Endothelial cell of umbilical vein (primary cell): ENCODE measurements around the gene ZFHX2.

Experiments used
- EZH2 ChIP-seq: IDR thresholded peaks from 2 replicates; pipeline ENCODE4 v1.6.1; 2012; ENCODE audit warnings: borderline replicate concordance, low read depth, mild to moderate bottlenecking, moderate library complexity, low read length, inconsistent platforms; ENCODE audit not compliant: severe bottlenecking
- POLR2A ChIP-seq: IDR thresholded peaks from 2 replicates; pipeline ENCODE4 v1.6.1; 2012; ENCODE audit warnings: low read depth, mild to moderate bottlenecking, control low read depth, low read length

DNA sequence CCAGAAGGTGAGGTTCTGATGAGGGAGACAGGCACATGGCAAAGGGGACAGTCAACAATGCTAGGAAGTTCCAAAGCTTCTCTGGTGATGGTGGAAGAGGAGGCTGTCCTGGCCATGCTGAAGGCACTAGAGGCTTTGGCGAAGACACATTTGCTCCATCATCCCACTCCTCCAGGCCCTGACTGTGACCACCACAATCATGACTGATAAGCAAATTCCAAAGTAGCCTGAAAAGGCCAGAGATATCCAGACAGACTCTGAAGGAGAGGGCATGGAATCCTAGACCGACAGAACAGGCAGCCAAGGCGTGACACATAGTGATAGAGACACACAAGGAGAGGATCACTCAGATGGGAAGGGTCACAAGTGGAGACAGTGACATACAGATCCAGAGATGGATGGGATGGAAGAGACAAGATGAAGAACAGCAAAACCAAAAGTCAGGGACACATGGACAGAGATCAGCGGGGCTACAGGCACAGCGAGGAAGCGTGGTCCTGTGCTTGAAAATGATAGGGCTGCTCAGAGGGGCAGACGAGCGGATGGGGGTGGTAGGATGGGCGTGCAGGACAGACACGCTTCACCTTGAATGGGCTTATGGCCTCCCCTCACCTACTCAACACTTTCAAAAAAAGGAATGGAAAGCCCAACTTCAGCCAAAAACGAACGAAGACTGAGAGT, 1.3 kb downstream of the ZFHX2 start:
- no peak for TF ChIP-seq POLR2A
- TF ChIP-seq EZH2 = no peak
